ENCODE results near the gene PIK3R4.

PIK3R4 gene

DNA sequence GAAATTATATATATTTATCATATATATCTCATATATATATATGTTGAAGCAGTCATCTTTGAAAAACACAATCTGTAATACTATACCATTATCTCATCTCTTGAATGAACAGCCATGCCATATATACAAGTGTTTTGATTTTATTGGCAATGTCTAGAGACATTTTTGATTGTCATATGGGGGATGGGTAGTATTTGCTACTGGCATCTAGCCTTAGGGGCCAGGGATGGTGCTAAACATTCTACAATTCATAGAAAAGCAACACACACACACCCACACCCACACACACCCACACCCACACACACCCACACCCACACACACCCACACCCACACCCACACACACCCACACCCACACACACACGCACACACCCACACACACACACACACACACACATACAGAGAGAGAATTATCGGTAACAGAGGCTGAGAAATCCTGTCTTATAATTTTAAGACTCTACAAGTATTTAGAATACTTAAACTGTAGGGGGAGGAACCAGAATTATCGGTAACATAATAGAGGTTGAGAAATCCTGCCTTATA, 11.1 kb upstream of the PIK3R4 start:
- H2BK12ac ChIP-seq (ENCODE audit: low read length): no peak overlapping the region
- no peak overlapping the region for H3K4me3 ChIP-seq (ENCODE audit: low read depth, low read length)
- WGBS (ENCODE audit: extremely low coverage, insufficient coverage, insufficient read length): no CpG with 5 or more reads among the region's 3 CpGs
- no peak overlapping the region for H3K9ac ChIP-seq (ENCODE audit: low read length)
- no peak overlapping the region for H3K4me2 ChIP-seq (ENCODE audit: low read length)
- no peak overlapping the region for H3K4ac ChIP-seq (ENCODE audit: low read depth, low read length)
- H3K27me3 ChIP-seq (ENCODE audit: insufficient read depth, low read length): no peaks in the 10 kb centered on the region
- no peaks in the 10 kb centered on the region for H3K79me1 ChIP-seq (ENCODE audit: low read length)
- no peak for DNase-seq
- no peak overlapping the region for H2AK5ac ChIP-seq (ENCODE audit: low read length)
- no peak overlapping the region for H3K14ac ChIP-seq (ENCODE audit: low read length)
- no peak overlapping the region for H2BK120ac ChIP-seq (ENCODE audit: insufficient read depth, low read length, poor library complexity)
- no peak overlapping the region for H3K27ac ChIP-seq (ENCODE audit: low read depth, low read length)
- H4K91ac ChIP-seq (ENCODE audit: low read depth, low read length): no peak overlapping the region
- H3K4me1 ChIP-seq (ENCODE audit: control insufficient read depth in 1 of 2, insufficient read depth in 2 of 2, low read length in 2 of 2): no peaks in the 10 kb centered on the region
- no peak overlapping the region for H2AFZ ChIP-seq (ENCODE audit: insufficient read depth, low read length, poor library complexity)
- H3K36me3 ChIP-seq (ENCODE audit: control insufficient read depth in 1 of 2, insufficient read depth in 2 of 2, low read length in 2 of 2): no peaks in the 10 kb centered on the region
- no peaks in the 10 kb centered on the region for H3K79me2 ChIP-seq (ENCODE audit: control insufficient read depth, insufficient read depth, low read length, poor library complexity)
- no peak overlapping the region for H4K12ac ChIP-seq (ENCODE audit: low read depth, low read length)
- no peak overlapping the region for H3K18ac ChIP-seq (ENCODE audit: low read length)
- no peak overlapping the region for H2BK5ac ChIP-seq (ENCODE audit: low read depth, low read length, poor library complexity)
- H3K9me3 ChIP-seq (ENCODE audit: insufficient read depth, low read depth, low read length): no peaks in the 10 kb centered on the region
- no peak overlapping the region for H4K8ac ChIP-seq (ENCODE audit: low read depth, low read length)
- H3K23ac ChIP-seq (ENCODE audit: low read length): no peak overlapping the region

DNA sequence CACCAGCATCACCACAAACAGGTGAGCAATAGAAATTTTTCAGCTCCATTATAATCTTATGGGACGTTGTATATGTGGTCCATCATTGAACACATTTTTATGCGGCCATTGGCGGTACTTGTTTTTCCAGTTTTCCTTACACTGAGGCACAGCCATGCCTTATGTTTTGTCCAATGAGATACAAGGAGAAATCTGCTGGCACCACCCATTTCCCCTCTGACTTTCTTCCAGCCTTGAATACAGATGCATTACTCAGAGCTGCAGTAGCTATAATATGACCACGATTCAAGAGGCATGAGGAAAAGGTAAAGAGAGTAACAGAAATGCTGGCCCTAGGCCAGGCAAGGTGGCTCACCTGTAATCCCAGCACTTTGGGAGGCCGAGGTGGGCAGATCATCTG, 9.0 kb upstream of the PIK3R4 start:
- DNase-seq: peak; percentile 87 to 90
- Histone ChIP-seq H3K9me3 (ENCODE audit: insufficient read depth, low read depth, low read length) (no peaks in the 10 kb centered on the region), H3K18ac (ENCODE audit: low read length) (no peak overlapping the region), H2BK120ac (ENCODE audit: insufficient read depth, low read length, poor library complexity) (no peak overlapping the region), H3K14ac (ENCODE audit: low read length) (no peak overlapping the region), H3K4ac (ENCODE audit: low read depth, low read length) (no peak overlapping the region), H3K27me3 (ENCODE audit: insufficient read depth, low read length) (no peaks in the 10 kb centered on the region), H3K79me2 (ENCODE audit: control insufficient read depth, insufficient read depth, low read length, poor library complexity) (no peaks in the 10 kb centered on the region), H4K8ac (ENCODE audit: low read depth, low read length) (no peak overlapping the region), H4K12ac (ENCODE audit: low read depth, low read length) (no peak overlapping the region), H3K9ac (ENCODE audit: low read length) (no peak overlapping the region), H3K27ac (ENCODE audit: low read depth, low read length) (no peak overlapping the region), H2BK12ac (ENCODE audit: low read length) (no peak overlapping the region), H2AFZ (ENCODE audit: insufficient read depth, low read length, poor library complexity) (no peak overlapping the region), H2BK5ac (ENCODE audit: low read depth, low read length, poor library complexity) (no peak overlapping the region), H3K79me1 (ENCODE audit: low read length) (no peaks in the 10 kb centered on the region), H3K4me2 (ENCODE audit: low read length) (no peak overlapping the region), H2AK5ac (ENCODE audit: low read length) (no peak overlapping the region), H3K23ac (ENCODE audit: low read length) (no peak overlapping the region), H3K4me1 (ENCODE audit: control insufficient read depth in 1 of 2, insufficient read depth in 2 of 2, low read length in 2 of 2) (no peaks in the 10 kb centered on the region), H3K4me3 (ENCODE audit: low read depth, low read length) (no peak overlapping the region), H3K36me3 (ENCODE audit: control insufficient read depth in 1 of 2, insufficient read depth in 2 of 2, low read length in 2 of 2) (no peaks in the 10 kb centered on the region), H4K91ac (ENCODE audit: low read depth, low read length) (no peak overlapping the region)
- WGBS (ENCODE audit: extremely low coverage, insufficient coverage, insufficient read length): no CpG with 5 or more reads among the region's 5 CpGs

DNA sequence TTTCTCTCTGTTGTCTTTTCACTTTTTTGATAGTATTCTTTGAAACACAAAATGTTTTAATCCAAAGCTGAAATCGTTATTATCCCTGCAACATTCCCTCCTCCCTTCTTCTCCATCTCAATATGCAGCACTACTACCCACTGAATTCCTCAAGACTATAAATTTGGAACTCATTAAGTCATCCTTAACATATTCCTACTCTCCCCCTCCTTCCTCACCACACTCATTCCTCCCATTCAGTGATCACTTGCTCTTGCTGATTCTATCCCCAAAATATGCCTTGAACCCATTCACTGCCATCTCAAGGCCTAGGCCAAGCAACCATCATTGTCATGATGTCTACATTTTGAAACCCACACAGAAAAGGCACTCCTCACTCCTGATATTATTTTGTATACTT, 2.4 kb upstream of the PIK3R4 start:
- H3K4ac ChIP-seq (ENCODE audit: low read depth, low read length): no peak overlapping the region
- H2BK120ac ChIP-seq (ENCODE audit: insufficient read depth, low read length, poor library complexity): no peak overlapping the region
- H4K8ac ChIP-seq (ENCODE audit: low read depth, low read length): no peak overlapping the region
- H4K12ac ChIP-seq (ENCODE audit: low read depth, low read length): no peak overlapping the region
- no peak overlapping the region for H3K4me2 ChIP-seq (ENCODE audit: low read length)
- DNase-seq: no peak
- H3K27me3 ChIP-seq (ENCODE audit: insufficient read depth, low read length): no peaks in the 10 kb centered on the region
- H3K14ac ChIP-seq (ENCODE audit: low read length): no peak overlapping the region
- peaks cover 0 to 2% of the 10 kb centered on the region in 2 experiments for H3K4me1 ChIP-seq (ENCODE audit: control insufficient read depth in 1 of 2, insufficient read depth in 2 of 2, low read length in 2 of 2)
- H4K91ac ChIP-seq (ENCODE audit: low read depth, low read length): no peak overlapping the region
- no peak overlapping the region for H2BK12ac ChIP-seq (ENCODE audit: low read length)
- H3K79me2 ChIP-seq (ENCODE audit: control insufficient read depth, insufficient read depth, low read length, poor library complexity): peaks cover 8% of the 10 kb centered on the region
- peaks cover 2% of the 10 kb centered on the region for H3K79me1 ChIP-seq (ENCODE audit: low read length)
- no peak overlapping the region for H3K9ac ChIP-seq (ENCODE audit: low read length)
- peaks cover 0 to 4% of the 10 kb centered on the region in 2 experiments for H3K36me3 ChIP-seq (ENCODE audit: control insufficient read depth in 1 of 2, insufficient read depth in 2 of 2, low read length in 2 of 2)
- H3K9me3 ChIP-seq (ENCODE audit: insufficient read depth, low read depth, low read length): no peaks in the 10 kb centered on the region
- no peak overlapping the region for H3K4me3 ChIP-seq (ENCODE audit: low read depth, low read length)
- no peak overlapping the region for H2BK5ac ChIP-seq (ENCODE audit: low read depth, low read length, poor library complexity)
- no peak overlapping the region for H3K27ac ChIP-seq (ENCODE audit: low read depth, low read length)
- no peak overlapping the region for H3K18ac ChIP-seq (ENCODE audit: low read length)
- no peak overlapping the region for H3K23ac ChIP-seq (ENCODE audit: low read length)
- WGBS (ENCODE audit: extremely low coverage, insufficient coverage, insufficient read length): no CpG with 5 or more reads among the region's 1 CpG
- no peak overlapping the region for H2AK5ac ChIP-seq (ENCODE audit: low read length)
- no peak overlapping the region for H2AFZ ChIP-seq (ENCODE audit: insufficient read depth, low read length, poor library complexity)

GRCh38 chr3:130748467-130748861, 1.8 kb upstream of the PIK3R4 start:
- Histone ChIP-seq H2AK5ac (ENCODE audit: low read length) (no peak overlapping the region), H3K27ac (ENCODE audit: low read depth, low read length) (no peak overlapping the region), H3K18ac (ENCODE audit: low read length) (no peak overlapping the region), H2BK120ac (ENCODE audit: insufficient read depth, low read length, poor library complexity) (no peak overlapping the region), H3K9ac (ENCODE audit: low read length) (no peak overlapping the region), H3K36me3 (ENCODE audit: control insufficient read depth in 1 of 2, insufficient read depth in 2 of 2, low read length in 2 of 2) (peaks cover 0 to 4% of the 10 kb centered on the region in 2 experiments), H2AFZ (ENCODE audit: insufficient read depth, low read length, poor library complexity) (no peak overlapping the region), H4K91ac (ENCODE audit: low read depth, low read length) (no peak overlapping the region), H2BK5ac (ENCODE audit: low read depth, low read length, poor library complexity) (no peak overlapping the region), H4K8ac (ENCODE audit: low read depth, low read length) (no peak overlapping the region), H3K9me3 (ENCODE audit: insufficient read depth, low read depth, low read length) (no peaks in the 10 kb centered on the region), H3K4me3 (ENCODE audit: low read depth, low read length) (no peak overlapping the region), H4K12ac (ENCODE audit: low read depth, low read length) (no peak overlapping the region), H3K4me2 (ENCODE audit: low read length) (no peak overlapping the region), H3K23ac (ENCODE audit: low read length) (no peak overlapping the region), H3K79me2 (ENCODE audit: control insufficient read depth, insufficient read depth, low read length, poor library complexity) (peaks cover 8% of the 10 kb centered on the region), H3K4me1 (ENCODE audit: control insufficient read depth in 1 of 2, insufficient read depth in 2 of 2, low read length in 2 of 2) (peaks cover 0 to 2% of the 10 kb centered on the region in 2 experiments), H3K27me3 (ENCODE audit: insufficient read depth, low read length) (no peaks in the 10 kb centered on the region), H2BK12ac (ENCODE audit: low read length) (no peak overlapping the region), H3K79me1 (ENCODE audit: low read length) (peaks cover 2% of the 10 kb centered on the region), H3K14ac (ENCODE audit: low read length) (no peak overlapping the region), H3K4ac (ENCODE audit: low read depth, low read length) (no peak overlapping the region)
- WGBS (ENCODE audit: extremely low coverage, insufficient coverage, insufficient read length): no CpG with 5 or more reads among the region's 3 CpGs
- no peak for DNase-seq
